GM18526 (cell line): ENCODE data around the gene TSPAN11.

Source experiments
- POLR2A ChIP-seq: IDR thresholded peaks from 3 replicates; pipeline ENCODE4 v1.6.1; 2011; ENCODE audit not compliant: insufficient read length; ENCODE audit errors: extremely low read depth

TSPAN11 gene

GRCh38 chr12:30908076-30908721 lies 18.3 kb upstream of the TSPAN11 start:
- TF ChIP-seq POLR2A = no peak

DNA sequence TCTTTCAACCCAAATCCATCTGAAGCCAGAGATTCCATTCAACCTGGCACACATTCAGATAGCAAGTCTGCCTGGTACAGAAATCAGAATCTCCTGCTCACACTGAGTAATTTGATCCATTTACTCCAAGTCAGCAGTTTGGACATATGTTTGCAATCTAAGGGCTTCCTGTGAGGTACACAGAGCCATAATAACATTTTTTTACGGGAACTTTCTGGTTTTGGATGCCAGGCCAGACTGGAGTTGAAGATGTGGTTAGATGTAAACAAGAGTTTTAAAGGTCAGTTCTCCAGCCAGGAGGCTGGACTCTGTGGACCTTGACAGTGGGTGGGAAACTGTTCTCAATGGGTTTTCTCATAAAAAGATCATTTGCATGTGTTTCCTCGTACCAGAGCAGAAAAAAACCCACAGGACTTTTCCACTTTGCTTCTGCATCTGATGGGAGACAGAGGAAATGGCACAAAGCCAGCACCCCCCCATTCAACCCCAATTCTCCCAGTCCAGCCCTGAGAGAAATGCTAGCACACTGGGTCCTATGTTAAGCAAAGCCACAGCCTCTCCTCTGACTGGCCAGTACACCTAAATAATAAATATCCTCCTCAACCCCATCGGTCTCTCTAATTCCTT lies 17.7 kb upstream of the TSPAN11 start:
- TF ChIP-seq POLR2A = no peak

- no peak for TF ChIP-seq POLR2A
These were observed 17.1 kb upstream of the TSPAN11 start for GRCh38 chr12:30909349-30910037.

- TF ChIP-seq POLR2A = no peak
These were observed 16.6 kb upstream of the TSPAN11 start for GRCh38 chr12:30910038-30910350.

DNA sequence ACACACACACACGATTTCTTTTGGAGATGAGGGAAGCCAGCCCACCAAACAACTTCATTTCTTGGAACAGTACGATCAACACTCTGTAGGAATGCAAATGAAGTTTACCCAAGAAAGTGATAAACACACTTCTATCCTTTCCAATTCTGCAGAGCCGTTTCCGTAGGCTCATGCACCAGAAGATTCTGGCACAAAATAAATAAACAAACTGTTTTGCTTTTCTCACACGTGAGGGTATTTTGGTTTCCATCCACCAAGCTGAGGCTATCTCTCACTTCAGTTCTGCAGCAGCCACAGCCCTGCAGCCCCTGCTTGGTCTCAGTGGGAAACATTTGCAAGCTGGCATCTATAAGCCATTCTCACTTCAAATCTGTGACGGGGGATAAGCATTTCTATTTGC lies 15.3 kb upstream of the TSPAN11 start:
- TF ChIP-seq POLR2A = no peak

- TF ChIP-seq POLR2A = no peak
These were observed 13.2 kb upstream of the TSPAN11 start for GRCh38 chr12:30913323-30913722.

GRCh38 chr12:30914986-30915591 lies 11.5 kb upstream of the TSPAN11 start:
- TF ChIP-seq POLR2A = no peak

DNA sequence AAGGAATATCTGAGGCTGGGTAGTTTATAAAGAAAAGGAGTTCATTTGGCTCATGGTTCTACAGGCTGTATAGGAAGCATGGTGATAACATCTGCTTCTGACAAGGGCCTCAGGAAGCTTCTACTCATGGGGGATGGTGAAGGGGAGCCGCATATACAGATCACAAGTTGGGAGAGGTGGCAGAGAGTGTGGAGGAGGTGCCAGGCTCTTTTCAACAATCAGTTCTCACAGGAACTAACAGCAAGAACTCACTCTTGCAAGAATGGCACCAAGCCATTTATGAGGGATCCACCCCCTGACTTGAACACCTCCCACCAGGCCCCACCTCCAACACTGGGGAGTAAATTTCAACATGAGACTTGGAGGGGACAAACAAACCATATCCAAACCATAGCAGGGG lies 3.5 kb upstream of the TSPAN11 start:
- TF ChIP-seq POLR2A = no peak

DNA sequence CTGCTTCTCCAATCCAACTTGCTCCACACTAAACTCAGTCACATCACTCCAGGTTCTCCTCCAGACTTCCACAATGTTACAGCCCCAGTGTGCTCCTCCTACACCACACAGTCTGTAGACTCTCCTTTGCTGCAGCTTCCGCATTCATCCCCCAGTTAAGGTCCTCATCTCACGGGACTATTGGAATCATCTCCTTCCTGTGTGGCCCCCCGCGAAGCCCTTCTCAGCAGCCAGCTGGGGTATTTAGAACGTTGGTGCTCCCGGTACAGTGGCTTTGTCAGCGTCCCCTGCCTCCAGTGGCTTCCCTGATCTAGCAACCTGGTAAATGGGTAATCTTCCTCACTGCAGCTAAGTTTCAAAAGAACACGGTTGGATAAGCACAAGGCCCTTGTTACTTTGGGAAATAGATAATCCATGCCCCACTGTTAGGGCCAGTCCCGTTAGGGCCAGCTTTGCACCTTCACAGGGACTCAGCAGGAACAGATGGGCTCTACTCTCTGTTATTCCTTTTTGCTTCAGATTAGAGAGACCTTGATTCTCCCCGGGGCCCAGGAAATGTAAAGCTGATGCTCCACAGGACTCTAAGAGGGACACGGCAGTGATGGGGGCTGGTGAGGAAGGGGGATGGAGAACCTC lies 823 bp upstream of the TSPAN11 start:
- TF ChIP-seq POLR2A = no peak

GRCh38 chr12:30927222-30927611 lies 669 bp downstream of the TSPAN11 start:
- TF ChIP-seq POLR2A = no peak

GRCh38 chr12:30928356-30929244 lies 2.1 kb downstream of the TSPAN11 start:
- TF ChIP-seq POLR2A = no peak

GRCh38 chr12:30930238-30930637 lies 3.7 kb downstream of the TSPAN11 start:
- no peak for TF ChIP-seq POLR2A

GRCh38 chr12:30930641-30931040 lies 4.1 kb downstream of the TSPAN11 start:
- no peak for TF ChIP-seq POLR2A

GRCh38 chr12:30932881-30933280 lies 6.3 kb downstream of the TSPAN11 start:
- no peak for TF ChIP-seq POLR2A

- TF ChIP-seq POLR2A = no peak
These were observed 8.3 kb downstream of the TSPAN11 start for GRCh38 chr12:30934811-30935210.
